Measurements from ENCODE around the gene TEX261.

DNA sequence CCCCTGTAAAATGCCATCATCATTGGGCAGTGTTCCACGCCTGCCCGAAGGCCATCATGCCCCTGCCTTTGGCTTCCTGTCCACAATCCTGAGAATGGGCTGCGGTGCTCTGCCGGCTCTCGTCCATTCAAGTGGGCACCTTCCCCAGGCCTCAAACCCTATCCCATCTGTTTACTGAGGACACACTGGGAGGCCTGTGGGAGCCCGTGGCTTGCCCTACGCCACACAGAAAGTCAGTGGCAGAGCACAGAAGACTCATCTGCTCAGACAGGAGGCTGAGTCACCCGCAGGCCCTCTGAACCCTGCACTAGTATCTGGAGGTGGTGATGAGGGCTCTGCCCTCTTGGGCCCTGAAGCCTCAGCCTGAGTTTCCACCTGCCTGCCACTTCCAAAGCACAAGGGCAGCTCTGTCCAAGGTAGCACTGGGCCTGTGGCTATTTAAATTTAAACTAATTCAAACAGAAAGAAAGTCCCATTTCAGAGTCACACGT is 35.4 kb downstream of the TEX261 start:
- TF ChIP-seq RFX5 (IDR thresholded peaks at IDR 0.05; ENCODE audit: low read length), result no peak
- TF ChIP-seq REST (IDR thresholded peaks at IDR 0.05; ENCODE audit: low read depth, low read length), result peak; percentile 40; the same call in 1 of the 2 replicates
- TF ChIP-seq CTCF (IDR thresholded peaks at IDR 0.05), result no peak
- TF ChIP-seq, protein P1, sequence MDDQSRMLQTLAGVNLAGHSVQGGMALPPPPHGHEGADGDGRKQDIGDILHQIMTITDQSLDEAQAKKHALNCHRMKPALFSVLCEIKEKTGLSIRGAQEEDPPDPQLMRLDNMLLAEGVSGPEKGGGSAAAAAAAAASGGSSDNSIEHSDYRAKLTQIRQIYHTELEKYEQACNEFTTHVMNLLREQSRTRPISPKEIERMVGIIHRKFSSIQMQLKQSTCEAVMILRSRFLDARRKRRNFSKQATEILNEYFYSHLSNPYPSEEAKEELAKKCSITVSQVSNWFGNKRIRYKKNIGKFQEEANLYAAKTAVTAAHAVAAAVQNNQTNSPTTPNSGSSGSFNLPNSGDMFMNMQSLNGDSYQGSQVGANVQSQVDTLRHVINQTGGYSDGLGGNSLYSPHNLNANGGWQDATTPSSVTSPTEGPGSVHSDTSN (IDR thresholded peaks at IDR 0.05), result no peak
